ENCODE measurements around the gene TRIAP1. TPM values are rescaled to one million over a fixed set of nuclear protein-coding genes. Genes with fewer than 3 reads are reported as not detected.
"Not testable (repeated sequence)": the region's sequence is repeated elsewhere in the genome, so short reads cannot be mapped to it uniquely, and the experiment has no call there.

TRIAP1 gene
- polyA plus RNA-seq (ENCODE audit: low read depth in 6 of 6), result 10 to 100 TPM; 49.1 to 66.6 (median 58.4) TPM

DNA sequence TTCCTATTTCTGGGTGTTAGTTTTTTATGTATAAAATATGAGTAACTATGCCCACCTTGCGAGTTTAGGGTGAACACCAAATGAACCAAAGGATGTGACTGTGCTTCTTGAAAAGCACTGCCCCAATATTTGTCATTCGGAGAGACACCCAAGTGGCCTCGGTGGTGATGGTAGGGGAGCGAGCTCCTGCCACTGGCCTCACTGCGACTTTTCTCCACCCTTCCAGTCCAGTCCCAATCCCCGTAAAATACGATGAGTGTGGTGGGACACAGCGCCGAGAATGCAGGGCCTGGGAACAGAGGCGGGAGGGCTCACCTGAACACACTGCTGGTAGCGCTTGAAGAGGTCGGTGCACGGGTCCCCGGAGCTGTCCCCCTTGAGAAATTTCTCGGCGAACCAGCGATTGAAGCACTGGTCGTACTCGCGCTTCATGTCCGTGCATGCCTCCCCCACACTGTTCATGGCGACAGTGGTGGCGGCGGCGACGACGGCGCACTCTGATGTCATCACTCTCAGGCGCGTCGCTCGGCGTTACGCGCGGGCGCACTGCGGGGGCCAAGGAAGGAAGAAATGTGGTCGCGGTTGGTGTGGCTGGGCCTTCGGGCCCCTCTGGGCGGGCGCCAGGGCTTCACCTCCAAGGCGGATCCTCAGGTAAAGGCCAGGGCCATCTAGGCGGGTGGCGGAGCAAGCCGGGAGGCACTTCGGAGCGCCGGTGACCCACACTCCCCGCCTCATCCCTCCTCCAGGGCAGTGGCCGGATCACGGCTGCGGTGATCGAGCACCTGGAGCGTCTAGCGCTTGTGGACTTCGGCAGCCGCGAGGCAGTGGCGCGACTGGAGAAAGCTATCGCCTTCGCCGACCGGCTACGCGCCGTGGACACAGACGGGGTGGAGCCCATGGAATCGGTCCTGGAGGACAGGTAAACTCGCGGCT, at the start of gene TRIAP1, which contains the start of gene GATC:
Gene TRIAP1 (minus strand): TSS at position 474 of the 933 bp plus-strand sequence. CDS start 12 bp downstream, at position 462.
Gene GATC (plus strand): TSS at position 534 of the 933 bp plus-strand sequence. CDS start 37 bp downstream, at position 571.
- peaks cover 20 to 37% (median 24%) of the 10 kb centered on the region in 3 donors for H3K4me1 Mint-ChIP-seq
- ATAC-seq (ENCODE audit: low read depth in 2 of 2), result peak; percentile 96 to 97
- H3K27me3 Mint-ChIP-seq, result no peaks in the 10 kb centered on the region
- H3K36me3 Mint-ChIP-seq, result peaks cover 5 to 7% of the 10 kb centered on the region in 2 donors
- peak within 1 kb of the TSS; percentile 96 to 99 (median 98) for H3K27ac Mint-ChIP-seq
- peaks cover 0 to 1% (median 0%) of the 10 kb centered on the region in 7 donors for H3K9me3 Mint-ChIP-seq
- H3K4me3 Mint-ChIP-seq, result peak within 1 kb of the TSS; percentile 93 to 99 (median 98)
- peak; percentile 87 for DNase-seq

- H3K27me3 Mint-ChIP-seq, result no peaks in the 10 kb centered on the region
- ATAC-seq (ENCODE audit: low read depth in 2 of 2), result peak; percentile 2 to 3
Measured at GRCh38 chr12:120495186-120495730, 49.1 kb upstream of the TRIAP1 start.

DNA sequence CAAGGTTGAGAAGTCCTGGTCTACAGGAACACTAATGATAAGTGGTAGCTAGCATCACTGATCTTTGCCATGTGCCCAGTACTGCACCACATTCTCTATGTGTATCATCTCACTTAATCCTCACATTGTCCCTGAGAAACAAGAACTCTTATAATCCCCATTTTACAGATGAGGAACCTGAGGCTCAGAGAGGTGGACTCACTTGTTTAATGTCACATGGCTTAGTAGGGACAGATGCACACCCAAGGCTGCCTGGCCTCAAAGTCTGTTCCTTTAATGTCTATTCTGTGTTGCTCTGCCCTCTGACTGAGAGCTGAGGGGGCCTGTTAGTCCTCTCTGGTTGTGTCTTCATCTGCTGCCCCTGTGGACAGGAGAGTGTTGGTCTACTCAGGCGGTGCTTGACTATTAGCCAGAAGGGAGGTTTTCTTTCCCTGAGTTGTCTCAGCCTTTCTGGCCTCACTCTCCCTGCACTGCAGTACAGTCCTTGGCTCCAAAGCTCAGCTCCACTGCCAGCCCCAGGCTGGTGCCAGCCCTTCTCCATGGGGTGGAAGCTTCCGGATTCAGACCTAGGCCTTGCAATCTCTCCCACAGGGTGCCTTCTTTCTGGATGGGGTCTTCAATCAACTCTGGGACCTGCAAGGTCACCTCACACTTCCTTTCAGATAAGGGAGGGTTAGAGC, 44.8 kb upstream of the TRIAP1 start:
- H3K27ac Mint-ChIP-seq, result peak overlapping the region in 2 of 6 donors; percentile 11 to 12
- DNase-seq (no peak), ATAC-seq (ENCODE audit: low read depth in 2 of 2) (no peak)
- no peaks in the 10 kb centered on the region for H3K9me3 Mint-ChIP-seq
- no peak overlapping the region for H3K4me3 Mint-ChIP-seq
- no peaks in the 10 kb centered on the region for H3K36me3 Mint-ChIP-seq
- H3K27me3 Mint-ChIP-seq, result no peaks in the 10 kb centered on the region
- peaks cover 9 to 11% (median 10%) of the 10 kb centered on the region in 3 donors for H3K4me1 Mint-ChIP-seq

More at GRCh38 chr12:120495186-120495730, 49.1 kb upstream of the TRIAP1 start:
- Mint-ChIP-seq H3K4me3 (peak overlapping the region; percentile 82 to 98 (median 92)), H3K4me1 (peaks cover 30 to 32% (median 31%) of the 10 kb centered on the region in 3 donors), H3K36me3 (no peaks in the 10 kb centered on the region), H3K9me3 (no peaks in the 10 kb centered on the region), H3K27ac (peak overlapping the region in 5 of 6 donors; percentile 58 to 93 (median 92))
- no peak for DNase-seq

GRCh38 chr12:120490325-120490724, 44.1 kb upstream of the TRIAP1 start:
- H3K4me3 Mint-ChIP-seq, result no peak overlapping the region
- H3K27ac Mint-ChIP-seq, result peak overlapping the region in 2 of 6 donors; percentile 25 to 60
- no peak for DNase-seq
- H3K4me1 Mint-ChIP-seq, result peaks cover 5 to 6% (median 5%) of the 10 kb centered on the region in 3 donors
- no peaks in the 10 kb centered on the region for H3K27me3 Mint-ChIP-seq
- no peaks in the 10 kb centered on the region for H3K9me3 Mint-ChIP-seq
- ATAC-seq (ENCODE audit: low read depth in 2 of 2), result no peak
- H3K36me3 Mint-ChIP-seq, result no peaks in the 10 kb centered on the region

GRCh38 chr12:120489018-120489417, 42.8 kb upstream of the TRIAP1 start:
- ATAC-seq (ENCODE audit: low read depth in 2 of 2) (no peak), DNase-seq (no peak)
- no peaks in the 10 kb centered on the region for H3K4me1 Mint-ChIP-seq
- no peak overlapping the region for H3K4me3 Mint-ChIP-seq
- H3K27ac Mint-ChIP-seq, result peak overlapping the region in 1 of 6 donors; percentile 16
- no peaks in the 10 kb centered on the region for H3K36me3 Mint-ChIP-seq
- no peaks in the 10 kb centered on the region for H3K9me3 Mint-ChIP-seq
- no peaks in the 10 kb centered on the region for H3K27me3 Mint-ChIP-seq

DNA sequence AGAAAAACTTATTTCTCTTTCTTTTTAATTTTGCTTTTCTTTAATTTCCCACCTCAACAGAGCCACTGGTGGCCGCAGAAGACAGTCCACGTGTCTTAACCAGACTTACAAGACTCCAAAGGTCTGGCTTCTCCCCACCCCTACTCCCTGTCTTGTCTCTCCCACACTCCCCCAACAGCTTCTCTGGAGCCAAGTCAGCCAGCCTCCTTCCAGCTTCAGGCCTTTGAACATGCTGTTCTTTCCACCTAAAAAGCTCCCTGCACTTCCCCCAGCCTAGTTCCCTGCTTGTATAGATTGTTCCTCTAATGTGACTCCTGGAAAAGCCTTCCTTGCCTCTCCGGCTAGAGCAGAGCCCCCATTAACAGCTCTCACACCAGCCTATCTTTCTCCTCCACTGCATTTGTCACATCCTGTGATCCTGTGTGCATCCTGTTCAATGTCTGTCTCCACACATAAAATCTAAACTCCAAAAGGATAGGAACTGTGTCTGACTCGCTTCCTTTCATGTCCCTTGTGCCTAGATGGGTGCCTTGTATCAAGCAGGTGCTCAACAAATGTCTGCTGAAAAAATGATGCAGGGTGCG, 42.0 kb upstream of the TRIAP1 start:
- no peak for ATAC-seq (ENCODE audit: low read depth in 2 of 2)
- peak overlapping the region in 2 of 6 donors; percentile 10 to 61 for H3K27ac Mint-ChIP-seq
- no peaks in the 10 kb centered on the region for H3K27me3 Mint-ChIP-seq
- no peak for DNase-seq
- H3K9me3 Mint-ChIP-seq, result no peaks in the 10 kb centered on the region
- H3K4me3 Mint-ChIP-seq, result no peak overlapping the region
- H3K4me1 Mint-ChIP-seq, result no peaks in the 10 kb centered on the region
- no peaks in the 10 kb centered on the region for H3K36me3 Mint-ChIP-seq

GRCh38 chr12:120487552-120487951, 41.4 kb upstream of the TRIAP1 start:
- H3K27me3 Mint-ChIP-seq; H3K4me1 Mint-ChIP-seq; ATAC-seq (ENCODE audit: low read depth in 2 of 2); DNase-seq; H3K4me3 Mint-ChIP-seq; H3K9me3 Mint-ChIP-seq; H3K36me3 Mint-ChIP-seq: not testable (repeated sequence)
- H3K27ac Mint-ChIP-seq, result peak overlapping the region in 1 of 6 donors; percentile 72

- no peak overlapping the region for H3K4me3 Mint-ChIP-seq
- no peak for DNase-seq
Measured at GRCh38 chr12:120485961-120486881, 40.0 kb upstream of the TRIAP1 start.

DNA sequence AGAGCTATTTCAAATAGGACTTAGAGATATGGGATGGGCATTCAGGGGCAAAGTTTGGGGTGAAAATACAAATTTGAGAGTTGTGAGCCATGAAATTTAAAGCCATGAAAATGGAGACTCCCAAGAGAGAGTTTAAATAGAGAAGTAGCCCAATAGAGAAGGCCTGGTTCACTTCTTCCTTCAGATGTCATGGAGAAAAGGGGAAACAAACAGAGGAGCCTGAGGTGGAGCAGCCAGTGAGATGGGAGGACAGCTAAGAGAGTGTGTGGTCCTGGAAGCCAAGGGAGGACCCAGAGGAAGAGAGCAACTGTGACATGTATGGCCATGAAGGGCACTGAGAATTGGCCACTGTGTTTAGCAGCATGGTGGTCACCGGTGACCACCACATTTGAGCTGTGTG, 37.4 kb upstream of the TRIAP1 start:
- no peaks in the 10 kb centered on the region for H3K27me3 Mint-ChIP-seq
- H3K9me3 Mint-ChIP-seq, result no peaks in the 10 kb centered on the region
- H3K4me3 Mint-ChIP-seq, result no peak overlapping the region
- H3K36me3 Mint-ChIP-seq, result no peaks in the 10 kb centered on the region
- H3K4me1 Mint-ChIP-seq, result no peaks in the 10 kb centered on the region
- DNase-seq, result no peak
- peak overlapping the region in 1 of 6 donors; percentile 84 for H3K27ac Mint-ChIP-seq
- ATAC-seq (ENCODE audit: low read depth in 2 of 2), result no peak

More at GRCh38 chr12:120485961-120486881, 40.0 kb upstream of the TRIAP1 start:
- H3K4me1 Mint-ChIP-seq, result no peaks in the 10 kb centered on the region
- H3K27me3 Mint-ChIP-seq, result no peaks in the 10 kb centered on the region
- no peak overlapping the region for H3K27ac Mint-ChIP-seq
- H3K9me3 Mint-ChIP-seq, result no peaks in the 10 kb centered on the region
- no peak for ATAC-seq (ENCODE audit: low read depth in 2 of 2)
- H3K36me3 Mint-ChIP-seq, result no peaks in the 10 kb centered on the region

- Mint-ChIP-seq H3K36me3 (no peaks in the 10 kb centered on the region), H3K4me3 (no peak overlapping the region), H3K9me3 (no peaks in the 10 kb centered on the region), H3K27ac (peak overlapping the region in 1 of 6 donors; percentile 81), H3K4me1 (no peaks in the 10 kb centered on the region), H3K27me3 (no peaks in the 10 kb centered on the region)
- no peak for ATAC-seq (ENCODE audit: low read depth in 2 of 2)
- no peak for DNase-seq
Measured at GRCh38 chr12:120481022-120481767, 35.0 kb upstream of the TRIAP1 start.

DNA sequence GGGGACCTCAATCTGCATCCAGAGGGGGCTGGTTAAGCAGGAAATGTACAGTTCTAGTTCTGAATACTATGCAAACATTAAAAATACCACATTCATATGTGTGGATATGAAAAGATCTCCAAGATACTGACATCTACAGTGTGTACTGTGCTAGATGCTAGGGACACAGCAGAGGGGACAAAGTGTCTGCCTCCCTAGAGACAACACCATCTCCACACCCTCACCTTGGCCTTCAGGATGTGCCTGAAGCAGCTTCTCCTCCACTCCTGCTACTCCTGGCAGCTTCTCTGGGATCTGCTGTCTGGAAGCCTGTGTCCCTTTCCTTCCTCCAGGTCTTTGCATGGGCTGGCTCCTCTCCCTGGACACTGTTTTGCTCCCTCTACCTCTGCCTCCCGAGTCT, 34.0 kb upstream of the TRIAP1 start:
- no peaks in the 10 kb centered on the region for H3K36me3 Mint-ChIP-seq
- H3K27ac Mint-ChIP-seq, result no peak overlapping the region
- no peaks in the 10 kb centered on the region for H3K4me1 Mint-ChIP-seq
- ATAC-seq (ENCODE audit: low read depth in 2 of 2), result no peak
- no peak for DNase-seq
- no peaks in the 10 kb centered on the region for H3K9me3 Mint-ChIP-seq
- H3K27me3 Mint-ChIP-seq, result no peaks in the 10 kb centered on the region
- H3K4me3 Mint-ChIP-seq, result no peak overlapping the region

DNA sequence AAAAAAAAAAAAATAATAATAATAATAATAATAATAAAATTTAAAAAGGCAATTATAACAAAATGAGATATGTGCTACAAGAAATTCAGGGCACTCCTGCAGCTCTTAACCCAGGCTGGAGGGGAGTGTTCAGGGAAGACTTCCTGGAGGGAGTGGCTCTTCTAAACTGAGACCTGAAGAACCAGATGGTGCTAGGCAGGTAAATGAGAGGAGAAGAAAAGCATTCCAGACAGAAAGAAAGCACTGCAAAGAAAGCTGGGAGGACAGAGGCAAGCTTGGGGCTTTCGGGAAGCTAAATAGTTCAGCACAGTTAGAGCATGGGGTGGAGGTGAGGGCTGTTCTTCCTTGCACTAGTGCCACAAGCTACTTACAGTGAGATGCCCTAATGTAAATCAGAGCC, 33.3 kb upstream of the TRIAP1 start:
- Mint-ChIP-seq H3K36me3 (no peaks in the 10 kb centered on the region), H3K27ac (no peak overlapping the region), H3K4me1 (no peaks in the 10 kb centered on the region)

More for the DNA sequence above, 33.3 kb upstream of the TRIAP1 start:
- DNase-seq, result no peak
- no peaks in the 10 kb centered on the region for H3K27me3 Mint-ChIP-seq
- no peak for ATAC-seq (ENCODE audit: low read depth in 2 of 2)
- H3K4me3 Mint-ChIP-seq, result no peak overlapping the region
- H3K9me3 Mint-ChIP-seq, result no peaks in the 10 kb centered on the region

All from naive B cell (primary cell).